ENCODE data around the gene ACBD3.

DNA sequence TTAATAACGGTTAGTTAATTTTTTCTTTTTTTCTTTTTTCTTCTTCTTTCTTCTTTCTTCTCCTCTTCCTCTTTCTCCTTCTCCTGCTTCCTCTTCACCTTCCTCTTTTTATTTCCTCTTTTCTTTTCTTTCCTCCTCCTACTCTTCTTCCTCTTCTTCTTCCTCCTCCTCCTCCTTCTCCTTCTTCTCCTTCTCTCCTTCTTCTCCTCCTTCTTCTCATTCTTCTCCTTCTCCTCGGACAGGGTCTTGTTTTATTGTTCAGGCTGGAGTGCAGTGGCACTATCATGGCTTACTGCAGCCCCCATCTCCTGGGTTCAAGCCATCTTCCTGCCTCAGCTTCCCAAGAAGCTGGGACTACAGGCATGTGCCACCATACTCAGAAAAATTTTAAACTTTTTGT is 13.4 kb upstream of the ACBD3 start:
- TF ChIP-seq CTCF (IDR thresholded peaks at IDR 0.05; ENCODE audit: low read depth, low read length): no peak
- no peak for TF ChIP-seq POLR2A (IDR thresholded peaks at IDR 0.05; ENCODE audit: extremely low read depth, insufficient read length)
- no peak for TF ChIP-seq MAX (IDR thresholded peaks at IDR 0.05; ENCODE audit: low read depth, low read length)
- no peak for TF ChIP-seq MYC (IDR thresholded peaks at IDR 0.05; ENCODE audit: low read depth, low read length)

Measured in NB4 (cell line).